ENCODE results near the gene GLTP. TPM values are rescaled to one million over a fixed set of nuclear protein-coding genes. Genes with fewer than 3 reads are reported as not detected.

The GLTP gene
- total RNA-seq, 3 donors from 2014 or later = 38.2 to 53.1 (median 40.1) TPM

GRCh38 chr12:109920261-109920780 is 40.0 kb upstream of the GLTP start:
- no peak for DNase-seq (ENCODE audit: low spot score in 2 of 2)
- TF ChIP-seq CTCF (IDR thresholded peaks at IDR 0.05) (no peak), POLR2A (IDR thresholded peaks at IDR 0.05) (no peak), POLR2AphosphoS5 (IDR thresholded peaks at IDR 0.05) (no peak)
- Histone ChIP-seq H3K27ac (no peak overlapping the region), H3K9me3 (no peaks in the 10 kb centered on the region), H3K4me1 (no peaks in the 10 kb centered on the region), H3K36me3 (peaks cover 5% of the 10 kb centered on the region), H3K27me3 (no peaks in the 10 kb centered on the region), H3K4me3 (no peak overlapping the region)
- intact Hi-C loops (cut with DNase I; ENCODE audit: low total_unique reads) = no loop called here

GRCh38 chr12:109919456-109919855 is 39.1 kb upstream of the GLTP start:
- Histone ChIP-seq H3K4me1 (no peaks in the 10 kb centered on the region), H3K27ac (no peak overlapping the region), H3K36me3 (peaks cover 5% of the 10 kb centered on the region), H3K9me3 (no peaks in the 10 kb centered on the region), H3K27me3 (no peaks in the 10 kb centered on the region), H3K4me3 (no peak overlapping the region)
- intact Hi-C loops (cut with DNase I; ENCODE audit: low total_unique reads) = no loop called here
- TF ChIP-seq POLR2AphosphoS5 (IDR thresholded peaks at IDR 0.05) = no peak
- no peak for TF ChIP-seq CTCF (IDR thresholded peaks at IDR 0.05)
- no peak for TF ChIP-seq POLR2A (IDR thresholded peaks at IDR 0.05)
- DNase-seq (ENCODE audit: low spot score in 2 of 2) = no peak

GRCh38 chr12:109916045-109916444 is 35.7 kb upstream of the GLTP start:
- H3K27me3 ChIP-seq = no peaks in the 10 kb centered on the region
- TF ChIP-seq POLR2AphosphoS5 (IDR thresholded peaks at IDR 0.05) (no peak), POLR2A (IDR thresholded peaks at IDR 0.05) (no peak), CTCF (IDR thresholded peaks at IDR 0.05) (no peak)
- peak overlapping the region in 1 of 2 donors; percentile 17 for H3K27ac ChIP-seq
- H3K9me3 ChIP-seq = no peaks in the 10 kb centered on the region
- no peak for DNase-seq (ENCODE audit: low spot score in 2 of 2)
- H3K4me3 ChIP-seq = no peak overlapping the region
- peaks cover 5% of the 10 kb centered on the region for H3K36me3 ChIP-seq
- H3K4me1 ChIP-seq = no peaks in the 10 kb centered on the region
- intact Hi-C loops (cut with DNase I; ENCODE audit: low total_unique reads) = no loop called here

- intact Hi-C loops (cut with DNase I; ENCODE audit: low total_unique reads) = no loop called here
- TF ChIP-seq CTCF (IDR thresholded peaks at IDR 0.05) (no peak), POLR2AphosphoS5 (IDR thresholded peaks at IDR 0.05) (peak in 1 of 3 donors; percentile 20), POLR2A (IDR thresholded peaks at IDR 0.05) (no peak)
- peak in 1 of 2 donors; percentile 23 for DNase-seq (ENCODE audit: low spot score in 2 of 2)
- Histone ChIP-seq H3K27me3 (no peaks in the 10 kb centered on the region), H3K4me1 (no peaks in the 10 kb centered on the region), H3K27ac (peak overlapping the region in 1 of 2 donors; percentile 17), H3K9me3 (no peaks in the 10 kb centered on the region), H3K36me3 (peaks cover 5% of the 10 kb centered on the region), H3K4me3 (no peak overlapping the region)
Observed at GRCh38 chr12:109915171-109916040, 35.1 kb upstream of the GLTP start.

- no peak for DNase-seq (ENCODE audit: low spot score in 2 of 2)
- intact Hi-C loops (cut with DNase I; ENCODE audit: low total_unique reads) = no loop called here
- TF ChIP-seq POLR2A (IDR thresholded peaks at IDR 0.05) (no peak), POLR2AphosphoS5 (IDR thresholded peaks at IDR 0.05) (no peak), CTCF (IDR thresholded peaks at IDR 0.05) (no peak)
- no peak overlapping the region for H3K4me3 ChIP-seq
- peaks cover 5% of the 10 kb centered on the region for H3K36me3 ChIP-seq
- H3K4me1 ChIP-seq = no peaks in the 10 kb centered on the region
- H3K27me3 ChIP-seq = no peaks in the 10 kb centered on the region
- no peaks in the 10 kb centered on the region for H3K9me3 ChIP-seq
- H3K27ac ChIP-seq = no peak overlapping the region
Observed at GRCh38 chr12:109914461-109914860, 34.1 kb upstream of the GLTP start.
